GM03348 (cell line): Measurements from ENCODE around the gene ATP10A.
"Not testable (repeated sequence)": the region's sequence is repeated elsewhere in the genome, so short reads cannot be mapped to it uniquely, and the experiment has no call there.

Experiments
- DNase-seq: peaks from one replicate; pipeline ENCODE4 v3.0.0; 2012; ENCODE audit warnings: low spot score

The ATP10A gene

GRCh38 chr15:25858952-25859760, 4.0 kb downstream of the ATP10A start:
- no peak for DNase-seq

- not testable (repeated sequence) for DNase-seq
Observed at GRCh38 chr15:25856059-25856458, 7.1 kb downstream of the ATP10A start.

GRCh38 chr15:25852661-25853524, 10.2 kb downstream of the ATP10A start:
- no peak for DNase-seq

GRCh38 chr15:25852027-25852426, 11.1 kb downstream of the ATP10A start:
- no peak for DNase-seq

- peak; percentile 93 for DNase-seq
Observed at GRCh38 chr15:25850154-25851111, 12.7 kb downstream of the ATP10A start.

- DNase-seq: peak; percentile 86
Observed at GRCh38 chr15:25849157-25849921, 13.8 kb downstream of the ATP10A start.

GRCh38 chr15:25848784-25849156, 14.4 kb downstream of the ATP10A start:
- no peak for DNase-seq

- no peak for DNase-seq
Observed at GRCh38 chr15:25848325-25848724, 14.8 kb downstream of the ATP10A start.

GRCh38 chr15:25847051-25847450, 16.1 kb downstream of the ATP10A start:
- no peak for DNase-seq

GRCh38 chr15:25846377-25846776, 16.8 kb downstream of the ATP10A start:
- DNase-seq: no peak

GRCh38 chr15:25844981-25845680, 18.0 kb downstream of the ATP10A start:
- DNase-seq: no peak

GRCh38 chr15:25844542-25844941, 18.6 kb downstream of the ATP10A start:
- no peak for DNase-seq

GRCh38 chr15:25844076-25844475, 19.1 kb downstream of the ATP10A start:
- DNase-seq: no peak

GRCh38 chr15:25839638-25840156, 23.4 kb downstream of the ATP10A start:
- no peak for DNase-seq

GRCh38 chr15:25838871-25839195, 24.3 kb downstream of the ATP10A start:
- no peak for DNase-seq

GRCh38 chr15:25838191-25838870, 24.8 kb downstream of the ATP10A start:
- DNase-seq: no peak

GRCh38 chr15:25832158-25832557, 31.0 kb downstream of the ATP10A start:
- no peak for DNase-seq

- DNase-seq: peak; percentile 94
Observed at GRCh38 chr15:25830844-25831451, 32.2 kb downstream of the ATP10A start.

GRCh38 chr15:25829073-25829472, 34.1 kb downstream of the ATP10A start:
- DNase-seq: no peak
